Measurements from ENCODE around the gene CREG1. TPM values are rescaled to one million over a fixed set of nuclear protein-coding genes. Genes with fewer than 3 reads are reported as not detected.

Gene CREG1
- total RNA-seq, 1 experiment from 2014 or later, result 91.5 TPM

GRCh38 chr1:167593860-167594259, 40.3 kb upstream of the CREG1 start:
- CTCF ChIA-PET, result no interaction called here
- H3K36me3 ChIP-seq (ENCODE audit: control insufficient read depth, insufficient read depth, low read length), result no peaks in the 10 kb centered on the region
- Mint-ChIP-seq H3K4me1 (ENCODE audit: low read depth, unreplicated experiment) (no peaks in the 10 kb centered on the region), H3K27ac (ENCODE audit: unreplicated experiment) (no peak overlapping the region), H3K9me3 (ENCODE audit: unreplicated experiment) (no peaks in the 10 kb centered on the region), H3K27me3 (ENCODE audit: insufficient read depth, unreplicated experiment) (peaks cover 6% of the 10 kb centered on the region), H3K4me3 (ENCODE audit: unreplicated experiment) (no peak overlapping the region), H3K36me3 (ENCODE audit: insufficient read depth, unreplicated experiment) (no peaks in the 10 kb centered on the region)
- TF ChIP-seq CTCF (IDR thresholded peaks at IDR 0.05; ENCODE audit: insufficient read depth in 1 of 2, low read depth in 1 of 2, low read length in 1 of 2, severe bottlenecking in 1 of 2, unreplicated experiment in 1 of 2), result no peak
- BruUV-seq (replicated peaks), result no TSS peak
- no peaks in the 10 kb centered on the region for H3K9me3 ChIP-seq
- no peaks in the 10 kb centered on the region for H3K4me1 ChIP-seq
- intact Hi-C loops (cut with micrococcal nuclease; ENCODE audit: unreplicated experiment), result no loop called here
- H3K4me3 ChIP-seq (ENCODE audit: low read depth, low read length), result no peak overlapping the region
- no peak for DNase-seq
- POLR2A ChIA-PET, result no interaction called here
- no peaks in the 10 kb centered on the region for H3K27me3 ChIP-seq (replicated peaks; ENCODE audit: control insufficient read depth, insufficient read depth, low read length)

- no peaks in the 10 kb centered on the region for H3K9me3 ChIP-seq
- no peaks in the 10 kb centered on the region for H3K4me1 Mint-ChIP-seq (ENCODE audit: low read depth, unreplicated experiment)
- no peaks in the 10 kb centered on the region for H3K36me3 ChIP-seq (ENCODE audit: control insufficient read depth, insufficient read depth, low read length)
- no peaks in the 10 kb centered on the region for H3K4me1 ChIP-seq
- no peaks in the 10 kb centered on the region for H3K9me3 Mint-ChIP-seq (ENCODE audit: unreplicated experiment)
- POLR2A ChIA-PET, result no interaction called here
- H3K27me3 Mint-ChIP-seq (ENCODE audit: insufficient read depth, unreplicated experiment), result peaks cover 6% of the 10 kb centered on the region
- H3K36me3 Mint-ChIP-seq (ENCODE audit: insufficient read depth, unreplicated experiment), result no peaks in the 10 kb centered on the region
- no peaks in the 10 kb centered on the region for H3K27me3 ChIP-seq (replicated peaks; ENCODE audit: control insufficient read depth, insufficient read depth, low read length)
- H3K27ac Mint-ChIP-seq (ENCODE audit: unreplicated experiment), result no peak overlapping the region
- intact Hi-C loops (cut with micrococcal nuclease; ENCODE audit: unreplicated experiment), result no loop called here
- DNase-seq, result no peak
- H3K4me3 ChIP-seq (ENCODE audit: low read depth, low read length), result no peak overlapping the region
- no TSS peak for BruUV-seq (replicated peaks)
- no peak for TF ChIP-seq CTCF (IDR thresholded peaks at IDR 0.05; ENCODE audit: insufficient read depth in 1 of 2, low read depth in 1 of 2, low read length in 1 of 2, severe bottlenecking in 1 of 2, unreplicated experiment in 1 of 2)
- H3K4me3 Mint-ChIP-seq (ENCODE audit: unreplicated experiment), result no peak overlapping the region
- CTCF ChIA-PET, result no interaction called here
Measured at GRCh38 chr1:167592475-167592874, 38.9 kb upstream of the CREG1 start.

GRCh38 chr1:167588361-167588760, 34.8 kb upstream of the CREG1 start:
- no peak for TF ChIP-seq CTCF (IDR thresholded peaks at IDR 0.05; ENCODE audit: insufficient read depth in 1 of 2, low read depth in 1 of 2, low read length in 1 of 2, severe bottlenecking in 1 of 2, unreplicated experiment in 1 of 2)
- H3K9me3 ChIP-seq, result no peaks in the 10 kb centered on the region
- no peaks in the 10 kb centered on the region for H3K9me3 Mint-ChIP-seq (ENCODE audit: unreplicated experiment)
- H3K4me1 ChIP-seq, result no peaks in the 10 kb centered on the region
- ChIA-PET CTCF (interaction anchor here (0.7 kb wide), 1 partner anchor 24 kb away, joined by 4 read pairs; no protein-coding TSS in a partner anchor), POLR2A (no interaction called here)
- H3K27me3 ChIP-seq (replicated peaks; ENCODE audit: control insufficient read depth, insufficient read depth, low read length), result no peaks in the 10 kb centered on the region
- no peaks in the 10 kb centered on the region for H3K36me3 ChIP-seq (ENCODE audit: control insufficient read depth, insufficient read depth, low read length)
- H3K36me3 Mint-ChIP-seq (ENCODE audit: insufficient read depth, unreplicated experiment), result no peaks in the 10 kb centered on the region
- H3K4me1 Mint-ChIP-seq (ENCODE audit: low read depth, unreplicated experiment), result no peaks in the 10 kb centered on the region
- no peak for DNase-seq
- no peak overlapping the region for H3K27ac Mint-ChIP-seq (ENCODE audit: unreplicated experiment)
- H3K27me3 Mint-ChIP-seq (ENCODE audit: insufficient read depth, unreplicated experiment), result no peaks in the 10 kb centered on the region
- no peak overlapping the region for H3K4me3 ChIP-seq (ENCODE audit: low read depth, low read length)
- BruUV-seq (replicated peaks), result no TSS peak
- intact Hi-C loops (cut with micrococcal nuclease; ENCODE audit: unreplicated experiment), result no loop called here
- H3K4me3 Mint-ChIP-seq (ENCODE audit: unreplicated experiment), result no peak overlapping the region
